ENCODE measurements around the gene ADCY1. TPM values are rescaled to one million over a fixed set of nuclear protein-coding genes. Genes with fewer than 3 reads are reported as not detected.

ADCY1 gene
- total RNA-seq, 6 experiments from 2014 or later: 0.20 TPM; not detected in 5

DNA sequence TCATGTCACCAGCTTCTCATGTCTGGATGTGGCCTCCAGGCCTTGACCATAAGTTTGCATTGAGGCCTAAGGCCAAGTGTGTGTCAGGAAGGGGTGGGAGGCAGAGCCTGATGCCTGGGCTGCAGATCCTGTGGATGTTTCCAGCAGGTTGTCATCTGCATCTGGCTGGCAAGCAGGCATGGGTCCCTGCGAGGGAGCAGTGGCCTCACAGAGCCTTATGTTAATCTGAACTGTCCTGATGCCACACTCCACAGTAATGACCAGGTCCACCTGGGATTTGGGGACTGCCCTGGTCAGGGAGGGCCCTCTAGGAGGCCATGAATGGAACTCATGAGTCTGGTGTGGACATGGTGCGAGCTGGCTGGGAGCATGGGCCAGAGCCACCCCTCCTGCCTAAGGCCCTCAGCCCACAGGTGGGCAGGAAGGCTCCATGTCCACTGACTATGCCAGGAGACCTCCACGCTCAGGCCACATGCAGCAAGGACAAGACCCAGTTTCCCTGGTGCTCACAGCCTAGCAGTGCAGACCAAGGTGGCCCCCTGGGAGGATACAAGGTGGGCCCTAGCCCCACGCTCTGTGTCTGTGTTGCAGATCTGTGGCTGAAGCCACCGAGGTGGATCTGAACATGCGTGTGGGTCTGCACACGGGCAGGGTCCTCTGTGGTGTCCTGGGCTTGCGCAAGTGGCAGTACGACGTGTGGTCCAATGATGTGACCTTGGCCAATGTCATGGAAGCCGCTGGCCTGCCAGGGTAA lies 83.1 kb downstream of the ADCY1 start:
- TF ChIP-seq CTCF (IDR thresholded peaks at IDR 0.05): no peak
- H3K36me3 Mint-ChIP-seq (ENCODE audit: low read depth): no peaks in the 10 kb centered on the region
- H3K4me1 Mint-ChIP-seq (ENCODE audit: low read depth): no peaks in the 10 kb centered on the region
- peaks cover 23% of the 10 kb centered on the region for H3K27me3 Mint-ChIP-seq (ENCODE audit: insufficient read depth)
- no peak overlapping the region for H3K4me3 Mint-ChIP-seq
- DNase-seq: no peak
- H3K27ac Mint-ChIP-seq: no peak overlapping the region
- no peaks in the 10 kb centered on the region for H3K9me3 Mint-ChIP-seq

- Mint-ChIP-seq H3K27ac (no peak overlapping the region), H3K36me3 (ENCODE audit: low read depth) (no peaks in the 10 kb centered on the region), H3K4me3 (no peak overlapping the region), H3K4me1 (ENCODE audit: low read depth) (no peaks in the 10 kb centered on the region), H3K9me3 (no peaks in the 10 kb centered on the region), H3K27me3 (ENCODE audit: insufficient read depth) (peaks cover 23% of the 10 kb centered on the region)
- DNase-seq: no peak
- TF ChIP-seq CTCF (IDR thresholded peaks at IDR 0.05): no peak
Observed at GRCh38 chr7:45657890-45658715, 83.9 kb downstream of the ADCY1 start.

GRCh38 chr7:45658716-45659495 lies 84.7 kb downstream of the ADCY1 start:
- Mint-ChIP-seq H3K27me3 (ENCODE audit: insufficient read depth) (peaks cover 26% of the 10 kb centered on the region), H3K4me1 (ENCODE audit: low read depth) (no peaks in the 10 kb centered on the region), H3K27ac (no peak overlapping the region), H3K36me3 (ENCODE audit: low read depth) (no peaks in the 10 kb centered on the region), H3K9me3 (no peaks in the 10 kb centered on the region), H3K4me3 (no peak overlapping the region)
- TF ChIP-seq CTCF (IDR thresholded peaks at IDR 0.05): no peak
- no peak for DNase-seq

- Mint-ChIP-seq H3K27ac (no peak overlapping the region), H3K36me3 (ENCODE audit: low read depth) (no peaks in the 10 kb centered on the region), H3K27me3 (ENCODE audit: insufficient read depth) (peaks cover 26% of the 10 kb centered on the region), H3K4me1 (ENCODE audit: low read depth) (no peaks in the 10 kb centered on the region), H3K4me3 (no peak overlapping the region), H3K9me3 (no peaks in the 10 kb centered on the region)
- no peak for DNase-seq
- no peak for TF ChIP-seq CTCF (IDR thresholded peaks at IDR 0.05)
Observed at GRCh38 chr7:45659496-45660139, 85.5 kb downstream of the ADCY1 start.
